Hematopoietic multipotent progenitor cell (in vitro differentiated cells): ENCODE data around the gene ABHD12B. TPM values are rescaled to one million over a fixed set of nuclear protein-coding genes. Genes with fewer than 3 reads are reported as not detected.
A peak's percentile ranks its signal among the peaks of the same experiment; 100 is the strongest.

ENCODE experiments used
- DNase-seq, 3 donors: peaks; one replicate each; pipeline ENCODE4 v3.0.0-alpha.2; 2011 to 2015; ENCODE audit warnings: low read depth in 2 of 3, low spot score in 2 of 3
- total RNA-seq: library from RNA; depleted of rRNA; stranded (reverse); fragments of >200 nt; gene quantifications from one replicate; pipeline ENCODE4 v1.2.3, GENCODE V29; 2012

The ABHD12B gene
- total RNA-seq: 0.27 TPM

GRCh38 chr14:50871914-50872732 lies at the start of gene ABHD12B:
TSS of gene ABHD12B (plus strand) at chr14:50872053. CDS start at chr14:50872175, 122 bp downstream.
- no peak for DNase-seq

GRCh38 chr14:50822501-50823042 lies 49.3 kb upstream of the ABHD12B start:
- DNase-seq: no peak

- DNase-seq: no peak
Measured at GRCh38 chr14:50823051-50823761, 48.6 kb upstream of the ABHD12B start.

GRCh38 chr14:50823762-50824636 lies 47.9 kb upstream of the ABHD12B start:
- DNase-seq: peak in 1 of 3 donors; percentile 67

GRCh38 chr14:50825307-50825706 lies 46.5 kb upstream of the ABHD12B start:
- DNase-seq: no peak

GRCh38 chr14:50826681-50827080 lies 45.2 kb upstream of the ABHD12B start:
- no peak for DNase-seq

GRCh38 chr14:50828721-50829488 lies 42.9 kb upstream of the ABHD12B start:
- no peak for DNase-seq

GRCh38 chr14:50829489-50830043 lies 42.3 kb upstream of the ABHD12B start:
- no peak for DNase-seq

- peak in 2 of 3 donors; percentile 42 to 60 for DNase-seq
Measured at GRCh38 chr14:50830044-50830931, 41.6 kb upstream of the ABHD12B start.

- peak; percentile 52 to 85 (median 77) for DNase-seq
Measured at GRCh38 chr14:50830932-50831725, 40.7 kb upstream of the ABHD12B start, which contains the start of gene NIN. TSS of gene NIN (minus strand) at chr14:50831162. CDS start at chr14:50822056, 9,106 bp downstream.

- DNase-seq: no peak
Measured at GRCh38 chr14:50831726-50832168, 40.1 kb upstream of the ABHD12B start.

GRCh38 chr14:50832935-50833630 lies 38.8 kb upstream of the ABHD12B start:
- DNase-seq: no peak

- no peak for DNase-seq
Measured at GRCh38 chr14:50834802-50835276, 37.0 kb upstream of the ABHD12B start.

- peak in 1 of 3 donors; percentile 40 for DNase-seq
Measured at GRCh38 chr14:50835280-50835679, 36.6 kb upstream of the ABHD12B start.

- no peak for DNase-seq
Measured at GRCh38 chr14:50836515-50836914, 35.3 kb upstream of the ABHD12B start.

GRCh38 chr14:50837271-50837670 lies 34.6 kb upstream of the ABHD12B start:
- no peak for DNase-seq
